ENCODE measurements around the gene CCDC92.

The CCDC92 gene

DNA sequence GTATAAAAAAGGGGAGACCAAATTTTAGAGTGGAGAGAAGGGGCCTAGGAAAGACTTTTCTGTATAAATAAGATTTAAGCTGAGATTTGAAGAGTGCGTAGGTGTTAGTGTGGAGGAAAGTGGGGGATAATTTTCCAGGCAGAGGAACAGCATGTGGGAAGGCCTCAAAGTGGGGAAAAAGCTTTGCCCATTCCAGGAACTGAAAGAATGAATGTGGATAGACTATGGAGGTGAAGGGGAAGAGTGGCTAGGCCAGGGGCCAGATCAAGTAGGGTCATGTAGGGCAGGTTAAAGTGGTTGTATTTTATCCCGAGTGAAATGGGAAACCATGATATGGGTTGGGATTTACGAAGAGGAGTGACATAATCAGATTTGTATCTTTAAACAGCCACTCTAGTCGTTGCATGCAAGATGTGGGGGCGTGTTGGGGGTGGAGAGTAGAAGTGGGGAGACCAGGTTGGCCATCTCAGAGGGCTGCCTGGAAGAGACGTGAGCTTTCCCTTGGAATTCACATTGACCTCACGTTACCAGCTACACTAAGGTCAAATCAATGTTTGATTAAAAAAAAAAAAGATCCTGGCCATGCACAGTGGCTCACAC is 3.7 kb upstream of the CCDC92 start:
- no peak for DNase-seq (ENCODE audit: low read depth)

DNA sequence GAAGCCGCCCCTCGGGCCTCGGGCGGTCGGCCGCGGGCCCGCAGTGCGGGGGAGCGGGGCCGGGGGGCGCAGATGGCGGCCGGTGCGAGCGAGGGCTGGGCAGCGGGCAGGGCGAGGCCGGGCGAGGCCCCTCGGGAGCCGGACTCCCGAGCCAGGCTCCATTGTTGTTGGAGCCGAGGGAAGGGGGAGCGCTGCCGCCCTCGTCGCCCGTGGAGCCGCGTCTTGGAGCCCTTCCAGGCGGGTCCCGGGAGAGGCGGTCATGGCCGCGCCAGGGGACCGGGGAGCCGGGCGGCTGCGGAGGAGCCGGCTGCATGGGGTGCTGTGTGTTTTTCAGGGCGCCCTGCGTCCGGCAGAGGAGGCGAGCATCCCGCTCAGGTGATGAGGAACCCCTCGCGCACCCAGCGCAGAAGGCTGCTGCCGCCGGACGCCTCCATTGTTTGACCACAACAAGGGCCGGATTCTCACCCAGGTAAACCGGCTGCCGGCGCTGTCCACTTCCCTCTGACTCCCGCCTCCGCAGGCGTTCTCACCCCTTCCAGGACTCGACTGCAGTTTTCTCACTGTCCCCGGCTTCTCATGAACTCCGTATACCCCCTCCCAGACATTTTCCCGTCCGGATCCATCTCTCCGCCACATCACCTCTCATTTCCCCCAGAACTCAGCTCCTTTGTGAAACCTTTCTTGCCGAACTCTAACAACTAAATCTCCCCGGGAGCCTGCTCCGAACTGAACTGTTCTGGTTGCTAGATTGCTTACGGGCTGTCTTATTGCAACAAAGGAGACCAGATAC is 1.1 kb upstream of the CCDC92 start:
- no peak for DNase-seq (ENCODE audit: low read depth)

DNA sequence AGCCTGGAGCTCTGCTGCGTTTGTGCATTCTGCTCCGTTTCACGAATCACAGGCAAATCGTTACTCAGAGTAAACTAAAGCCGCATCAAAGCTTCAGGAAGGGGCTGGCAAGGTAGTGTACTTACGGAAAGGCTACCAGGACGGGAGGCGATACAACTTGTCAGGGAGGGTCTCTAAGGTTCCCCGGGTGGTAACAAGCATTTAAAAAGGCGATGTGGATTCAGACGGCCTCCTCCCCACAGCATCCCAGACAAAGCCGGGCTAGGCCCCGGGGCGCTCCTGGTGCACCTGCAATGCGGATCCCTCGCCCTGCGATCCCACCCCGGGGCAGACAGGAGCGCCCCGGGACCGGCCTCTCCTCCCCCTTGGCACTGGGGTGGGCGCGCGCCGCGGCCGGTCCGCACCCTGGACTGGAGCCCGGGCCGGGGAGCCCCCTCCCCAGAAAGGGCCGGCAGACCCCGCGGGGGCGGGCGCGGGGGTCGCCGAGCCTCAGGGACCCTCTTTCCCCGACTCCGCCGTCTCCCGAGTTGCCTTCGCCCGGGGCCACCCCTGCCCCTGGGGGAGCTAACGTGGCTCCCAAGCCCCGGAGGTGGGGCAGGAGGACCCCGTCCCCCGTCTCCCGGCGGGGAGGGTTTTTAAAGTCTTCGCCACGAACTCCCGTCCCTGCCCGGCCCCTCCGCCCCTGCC is 718 bp downstream of the CCDC92 start:
- DNase-seq (ENCODE audit: low read depth), result no peak

DNA sequence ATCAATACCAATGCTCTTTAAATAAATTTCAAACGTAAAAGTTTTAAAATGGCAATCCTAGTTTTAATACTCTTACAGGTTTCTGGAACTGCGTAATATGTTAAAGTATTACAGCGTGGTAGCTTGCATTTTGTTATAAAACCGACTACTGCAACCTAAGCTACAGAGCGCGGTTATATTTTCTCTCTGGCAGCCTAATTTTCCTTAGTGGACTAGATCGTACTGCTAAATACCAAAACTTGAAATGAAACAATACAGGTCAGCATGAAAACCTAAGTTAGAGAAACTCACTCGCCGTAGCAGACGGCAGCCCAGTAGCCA is 1.2 kb downstream of the CCDC92 start:
- no peak for DNase-seq (ENCODE audit: low read depth)

DNA sequence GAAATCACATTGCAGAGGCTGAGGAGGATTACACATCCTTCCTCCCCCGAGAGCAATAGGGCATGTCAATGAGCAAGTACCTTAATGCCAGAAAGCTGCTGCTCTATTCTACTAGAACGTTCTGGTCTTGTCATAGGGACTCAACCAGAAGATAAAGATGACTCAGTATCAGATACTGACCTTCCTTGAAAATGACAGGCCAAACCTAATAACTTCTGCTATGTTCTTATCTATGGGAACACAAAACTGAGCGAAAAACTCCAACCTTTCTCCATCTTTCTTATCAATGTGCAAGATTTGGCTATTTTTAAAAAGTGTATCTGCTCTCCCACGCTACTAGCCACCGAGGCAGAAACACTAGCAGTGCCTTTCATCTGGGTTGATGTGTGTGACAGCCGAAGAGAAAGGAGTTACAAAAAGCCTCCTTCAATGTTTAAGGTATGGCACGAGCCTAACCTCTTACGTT is 5.5 kb downstream of the CCDC92 start:
- no peak for DNase-seq (ENCODE audit: low read depth)

DNA sequence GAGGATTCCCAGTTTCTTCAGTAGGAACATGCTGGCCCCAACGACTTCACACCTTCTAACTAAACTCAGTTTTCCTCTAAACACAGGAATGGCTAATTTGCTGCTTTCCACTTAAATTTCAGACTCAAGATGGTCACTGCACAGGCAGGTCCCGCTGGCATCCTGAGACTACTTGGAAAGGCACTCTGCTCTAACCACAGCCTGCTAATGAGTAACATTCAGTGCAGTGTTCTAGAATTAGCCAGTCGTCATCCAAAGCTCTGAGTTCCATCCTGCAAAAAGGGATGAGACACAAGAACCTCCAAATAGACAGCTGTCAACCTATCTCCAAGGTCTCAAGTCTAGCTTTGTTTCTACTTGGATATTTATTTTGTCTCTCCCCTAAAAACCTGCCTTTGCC is 6.0 kb downstream of the CCDC92 start:
- DNase-seq (ENCODE audit: low read depth), result no peak

DNA sequence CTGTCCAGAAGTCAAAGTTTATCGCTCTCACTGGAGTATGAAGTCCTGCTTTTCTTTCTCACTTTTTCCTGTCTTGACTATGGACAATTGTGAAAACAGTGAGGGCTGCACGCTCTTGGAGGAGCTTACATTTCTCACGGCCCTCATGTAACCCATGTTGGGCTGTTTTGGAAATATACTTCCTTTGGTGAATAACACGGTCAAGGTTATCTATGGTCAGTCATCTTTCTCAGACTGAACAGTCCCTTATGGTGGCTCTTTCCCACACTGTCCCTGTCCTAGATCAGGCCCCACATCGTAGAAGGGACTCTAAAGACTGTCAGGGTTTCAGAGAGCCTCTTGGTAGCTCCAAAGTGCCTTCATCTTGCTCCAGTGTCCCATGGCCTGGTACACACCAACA is 7.2 kb downstream of the CCDC92 start:
- DNase-seq (ENCODE audit: low read depth), result no peak

DNA sequence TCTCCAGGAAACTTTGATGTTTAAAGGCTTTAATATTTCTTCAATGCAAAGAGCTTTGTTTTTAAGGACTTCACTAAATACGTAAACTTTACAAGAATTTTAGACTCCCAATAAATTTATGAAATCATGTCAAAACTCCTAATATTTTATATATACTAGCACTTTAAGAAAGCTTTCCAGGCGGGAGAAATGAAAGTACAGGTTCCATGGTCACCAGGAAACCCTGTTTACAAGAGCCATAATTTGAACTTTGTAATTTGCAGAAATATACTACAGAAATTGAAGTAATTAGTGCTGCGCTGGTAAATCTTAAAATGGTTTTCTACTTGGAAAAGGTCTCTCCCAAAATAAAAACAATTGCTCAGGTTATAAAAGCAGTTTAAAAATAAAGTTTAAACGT is 8.8 kb downstream of the CCDC92 start:
- no peak for DNase-seq (ENCODE audit: low read depth)

DNA sequence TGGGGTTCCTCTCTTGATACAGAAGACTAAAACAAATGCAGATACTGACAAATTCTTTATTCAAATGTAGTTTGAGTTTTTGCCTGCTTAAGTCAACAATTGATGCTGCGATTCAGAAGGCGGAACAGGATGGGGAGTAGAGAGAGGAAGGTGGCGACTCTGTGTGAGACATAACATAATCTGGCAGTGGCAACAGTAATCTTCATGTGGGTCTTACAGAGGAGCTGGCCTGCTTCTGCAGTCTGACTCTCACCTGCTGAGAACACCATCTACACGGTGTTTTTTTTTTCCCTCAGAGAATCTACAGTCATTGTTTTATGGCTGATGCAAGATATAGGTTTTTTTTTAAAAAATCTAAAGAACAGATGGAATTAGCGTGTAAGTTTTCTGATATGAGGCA is 10.1 kb downstream of the CCDC92 start:
- DNase-seq (ENCODE audit: low read depth), result no peak

DNA sequence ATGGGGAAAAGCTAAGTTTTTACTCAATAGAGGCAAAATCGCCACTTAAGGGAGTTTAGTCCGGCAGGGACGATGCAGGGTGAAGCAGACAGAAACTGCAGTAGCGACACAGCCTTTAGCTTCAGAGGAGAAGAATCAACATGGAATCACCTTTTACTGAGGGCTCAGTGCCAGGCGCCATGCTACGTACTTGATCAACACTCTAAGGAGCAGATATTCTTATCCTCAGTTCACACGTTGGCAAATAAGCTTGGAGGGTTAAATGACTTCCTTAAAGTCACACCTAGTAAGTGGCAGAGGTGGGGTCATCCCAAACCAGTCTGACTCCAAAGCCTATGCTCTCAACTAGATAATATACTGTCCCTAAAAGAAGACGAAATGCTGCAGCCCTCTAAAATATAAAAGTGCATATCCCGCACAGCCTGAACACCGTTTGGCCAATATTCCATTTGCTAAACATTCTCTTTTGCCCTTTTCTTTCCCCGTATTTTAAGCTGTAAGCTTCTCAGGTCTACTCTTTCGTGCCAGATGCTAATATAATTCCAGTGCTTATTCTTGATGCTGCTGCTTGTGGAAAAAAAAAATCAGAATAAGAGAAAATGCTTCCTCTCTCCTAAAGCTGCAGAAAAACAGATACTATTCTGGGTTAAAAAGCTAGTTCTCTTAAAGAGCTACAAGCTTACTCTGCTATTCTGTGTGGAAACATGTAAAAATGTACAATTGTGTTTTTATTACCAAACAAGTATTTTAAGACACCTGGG is 10.9 kb downstream of the CCDC92 start:
- no peak for DNase-seq (ENCODE audit: low read depth)

DNA sequence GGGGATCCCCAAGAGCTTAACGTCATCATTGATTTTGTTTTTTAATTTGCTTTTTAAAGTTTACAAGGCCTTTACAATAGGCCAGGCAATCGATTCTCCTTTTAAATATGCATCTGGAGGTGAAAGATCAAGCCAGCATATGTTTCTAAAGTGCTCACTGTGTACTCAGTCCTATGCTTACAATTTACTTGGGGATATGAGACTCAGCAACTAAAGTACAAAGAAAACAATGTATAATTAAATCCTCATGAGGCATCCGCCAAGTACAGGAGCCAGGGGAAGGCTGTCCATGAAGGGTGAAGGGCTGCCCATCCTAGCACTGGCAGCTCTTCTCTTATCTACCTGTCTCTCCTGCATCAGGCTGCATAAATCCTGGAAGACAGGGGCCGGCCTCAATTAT is 11.8 kb downstream of the CCDC92 start:
- DNase-seq (ENCODE audit: low read depth), result no peak

DNA sequence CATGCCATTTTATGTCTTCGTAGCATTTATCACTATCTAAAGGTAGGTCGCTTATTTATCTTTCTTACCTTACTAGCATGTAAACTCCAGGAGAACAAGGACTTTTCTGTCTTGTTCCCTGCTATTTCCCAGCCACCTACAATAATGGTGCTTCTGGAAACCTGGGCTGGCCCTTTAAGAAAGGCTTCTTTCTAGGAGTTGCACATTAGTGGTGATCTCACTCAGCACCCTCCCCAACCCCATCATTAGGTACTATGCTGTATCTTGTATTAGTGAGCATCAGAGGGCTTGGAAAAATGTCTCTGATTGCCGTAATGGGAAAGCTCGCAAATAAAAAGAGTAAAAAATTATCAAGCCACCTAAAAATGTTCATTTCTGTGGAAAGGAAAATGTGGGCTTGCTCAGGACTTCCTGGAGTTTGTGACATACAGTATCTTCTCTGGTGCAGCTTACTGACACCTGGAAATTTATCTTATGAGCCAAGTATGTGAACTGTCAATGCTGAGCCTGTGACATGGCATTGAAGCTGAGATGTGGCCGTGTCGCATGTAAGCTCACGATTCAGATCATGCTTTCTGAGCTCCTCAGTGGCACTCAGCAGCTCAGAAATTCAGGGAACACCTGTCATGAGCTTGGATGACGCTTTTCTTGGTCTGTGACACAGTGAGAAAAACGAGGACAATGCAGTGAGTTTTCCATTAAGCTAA is 12.4 kb downstream of the CCDC92 start:
- no peak for DNase-seq (ENCODE audit: low read depth)

DNA sequence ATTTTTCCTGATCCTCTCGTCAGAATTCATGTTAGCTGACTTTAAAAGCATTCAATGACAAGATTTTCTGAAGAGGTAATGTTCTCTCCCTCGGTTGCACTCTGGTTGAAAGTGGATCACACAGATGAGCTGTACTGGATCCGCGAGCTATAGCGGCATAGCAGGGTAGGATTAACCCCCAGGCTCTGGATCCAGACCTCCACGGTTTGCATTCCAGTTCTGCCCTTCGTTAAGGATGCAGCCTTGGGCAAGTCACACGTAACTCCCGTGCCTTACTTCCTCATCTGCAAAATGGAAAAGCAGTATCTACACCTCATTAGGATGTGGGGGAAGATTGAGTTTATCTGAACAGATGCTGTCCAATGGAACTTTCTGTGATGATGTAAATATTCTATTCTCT is 13.8 kb downstream of the CCDC92 start:
- DNase-seq (ENCODE audit: low read depth), result no peak

DNA sequence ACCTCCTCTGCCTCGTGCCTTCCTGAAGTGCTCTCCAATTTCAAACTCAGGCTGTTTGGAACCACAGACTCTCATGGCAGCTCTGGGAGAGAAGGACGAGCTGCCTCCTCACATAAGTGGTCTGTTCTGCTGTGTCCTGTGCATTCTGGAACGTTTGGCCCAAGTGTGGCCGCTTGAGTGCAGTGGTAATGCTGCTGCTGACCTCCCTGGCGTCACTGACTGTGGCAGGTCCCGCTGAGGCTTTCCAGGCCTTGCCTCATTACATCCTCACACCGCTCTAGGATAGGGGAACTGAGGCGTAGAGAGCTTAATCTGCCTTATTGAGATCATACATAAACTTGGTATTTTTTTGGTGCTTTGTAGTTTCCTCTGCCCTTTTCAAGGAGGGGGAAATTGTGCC is 14.2 kb downstream of the CCDC92 start:
- DNase-seq (ENCODE audit: low read depth), result no peak

DNA sequence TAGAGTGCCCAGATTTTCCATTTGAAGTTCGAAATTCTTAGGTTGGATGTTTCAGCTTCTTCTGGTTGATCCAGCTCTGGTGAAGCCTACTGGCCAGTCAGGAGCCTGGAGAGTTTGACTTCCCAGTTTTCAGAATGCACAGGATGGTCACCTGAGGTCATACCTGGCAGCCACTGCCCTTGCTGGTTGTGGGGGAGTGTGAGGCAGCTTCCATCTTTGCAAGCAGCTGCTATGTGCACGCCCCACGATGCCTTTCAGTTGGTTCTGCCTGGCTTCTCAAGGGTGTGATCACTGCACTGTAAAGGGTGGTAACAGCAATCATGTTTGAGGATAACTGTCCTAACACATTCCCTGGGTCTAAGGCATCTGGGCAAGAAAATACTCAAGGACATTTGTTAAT is 15.4 kb downstream of the CCDC92 start:
- no peak for DNase-seq (ENCODE audit: low read depth)

DNA sequence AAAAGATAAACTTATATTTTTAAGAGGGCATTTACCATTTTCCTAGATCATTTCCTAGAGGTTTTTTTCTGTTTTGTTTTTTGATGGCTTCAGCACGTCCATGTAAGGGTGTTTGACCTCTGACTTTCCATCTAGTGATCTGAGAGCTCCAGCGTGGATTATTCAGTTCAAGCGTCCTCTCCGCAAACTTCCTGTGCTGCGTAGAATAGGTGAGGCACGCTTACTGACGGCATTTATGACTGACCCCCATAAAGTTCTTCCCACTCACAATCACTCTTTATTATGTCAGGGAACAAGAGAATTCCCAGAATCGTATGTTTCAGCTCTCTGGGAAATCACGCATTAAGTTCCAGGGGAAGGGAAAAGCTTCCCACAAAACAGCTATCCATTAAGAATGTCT is 16.4 kb downstream of the CCDC92 start:
- DNase-seq (ENCODE audit: low read depth), result no peak

DNA sequence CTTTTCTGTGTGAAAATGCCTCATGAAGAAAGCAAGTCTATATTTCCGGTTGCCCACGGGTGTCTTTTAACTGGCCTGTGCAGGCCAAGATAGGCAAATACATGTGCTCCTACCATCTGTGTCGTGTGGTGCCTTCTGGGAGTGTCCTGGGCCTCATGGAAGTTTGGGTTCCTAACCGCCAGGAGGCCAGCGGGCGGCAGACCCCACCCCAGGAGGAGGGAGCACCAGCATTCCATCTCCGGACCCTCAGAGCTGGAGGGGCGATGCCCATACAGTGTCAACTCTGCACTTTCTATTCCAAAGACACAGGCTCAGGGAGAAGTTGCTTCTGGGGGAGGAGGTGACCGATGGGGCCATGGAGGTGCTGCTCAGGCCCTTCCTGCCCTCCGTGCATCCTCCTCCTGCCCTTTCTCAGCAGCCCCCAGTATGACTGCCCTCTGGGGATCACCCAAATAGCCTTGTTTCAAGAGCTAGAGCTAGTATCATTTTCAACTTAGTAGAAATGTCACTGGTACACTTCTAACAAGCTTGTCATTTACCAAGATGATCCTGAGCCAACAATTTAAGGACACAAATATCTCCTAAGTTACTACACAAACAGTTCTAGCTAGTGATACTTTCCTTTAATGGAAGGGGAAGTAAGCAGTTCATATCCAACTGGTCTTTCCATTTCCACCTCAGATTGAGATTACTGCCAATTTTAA is 17.8 kb downstream of the CCDC92 start:
- DNase-seq (ENCODE audit: low read depth), result no peak

DNA sequence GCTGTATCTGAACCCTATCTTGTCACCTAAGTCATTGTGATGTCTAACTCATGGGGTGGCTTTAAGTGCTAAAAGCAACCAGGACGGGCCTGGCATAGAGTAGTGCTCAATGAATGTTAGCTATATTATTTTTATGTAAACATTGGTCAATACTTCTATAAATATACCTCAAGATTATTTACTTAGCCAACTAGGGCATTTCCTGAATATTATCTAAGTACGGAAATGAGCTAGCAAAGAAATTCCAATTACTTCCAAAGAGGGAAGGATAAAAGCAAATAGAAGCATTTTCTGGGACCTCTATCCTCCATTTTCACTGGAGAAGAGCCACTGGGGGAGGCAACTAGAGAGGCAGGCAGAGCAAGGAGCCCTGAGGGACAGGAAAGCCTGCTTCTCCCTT is 20.6 kb downstream of the CCDC92 start:
- DNase-seq (ENCODE audit: low read depth), result no peak

DNA sequence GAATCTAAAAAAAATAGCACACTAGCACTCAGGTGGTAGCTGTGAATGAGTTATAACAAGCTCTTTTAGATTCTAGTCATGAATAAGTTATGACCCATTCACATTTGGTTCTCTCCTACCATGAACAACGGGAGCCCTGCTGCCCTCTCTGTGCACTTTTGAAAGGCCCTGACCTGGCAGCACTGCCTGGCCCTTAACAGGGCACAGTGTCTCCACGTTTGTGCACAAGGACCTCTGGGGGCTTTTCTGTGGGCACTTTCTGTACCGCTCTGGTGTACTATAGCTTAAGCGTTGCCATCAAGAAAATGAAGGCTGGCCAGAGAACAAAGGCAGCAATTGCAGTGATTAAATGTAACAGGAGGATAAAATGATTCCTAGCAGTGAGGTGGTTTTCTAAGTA is 21.2 kb downstream of the CCDC92 start:
- DNase-seq (ENCODE audit: low read depth), result no peak

DNA sequence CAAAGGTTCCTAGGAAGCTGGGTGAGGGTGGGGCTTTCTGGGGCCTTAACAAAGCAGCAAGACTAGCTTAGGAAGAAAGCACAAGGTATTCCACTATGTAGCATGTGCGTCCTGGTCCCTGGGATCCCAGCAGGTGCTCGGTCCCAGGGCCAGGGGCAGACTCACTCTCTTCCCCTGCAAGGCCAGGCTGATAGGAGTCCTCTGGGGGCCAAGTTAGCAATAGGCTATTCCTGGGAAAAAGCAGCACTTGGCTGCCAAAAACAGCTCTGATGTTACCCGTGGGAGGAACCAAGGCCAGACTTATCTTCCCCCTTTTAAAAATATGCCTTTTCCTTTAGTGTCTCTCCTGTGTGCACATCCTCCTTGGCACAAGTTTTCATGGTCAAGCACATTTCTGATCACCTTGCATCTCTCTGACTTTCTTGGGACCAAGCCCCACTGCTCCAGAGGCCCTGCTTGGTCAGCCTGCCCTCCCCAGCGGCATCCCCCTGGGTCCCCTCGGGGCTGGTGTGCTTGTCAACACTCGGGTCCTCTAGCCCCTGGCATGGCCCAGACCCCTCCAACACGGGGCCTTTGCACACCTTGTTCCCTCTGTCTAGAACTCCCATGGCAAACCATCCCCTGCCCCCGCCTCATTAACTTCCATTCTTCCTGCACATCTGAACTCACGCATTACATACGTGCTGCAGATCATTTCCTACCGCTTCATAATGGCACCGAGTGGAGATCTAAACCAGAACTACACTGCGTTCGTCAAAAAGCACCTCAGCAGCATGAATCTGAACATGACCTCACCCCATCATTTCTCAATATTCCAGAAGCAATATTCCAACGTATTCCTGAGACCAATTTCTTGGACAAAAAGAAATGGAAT is 21.9 kb downstream of the CCDC92 start:
- no peak for DNase-seq (ENCODE audit: low read depth)

DNA sequence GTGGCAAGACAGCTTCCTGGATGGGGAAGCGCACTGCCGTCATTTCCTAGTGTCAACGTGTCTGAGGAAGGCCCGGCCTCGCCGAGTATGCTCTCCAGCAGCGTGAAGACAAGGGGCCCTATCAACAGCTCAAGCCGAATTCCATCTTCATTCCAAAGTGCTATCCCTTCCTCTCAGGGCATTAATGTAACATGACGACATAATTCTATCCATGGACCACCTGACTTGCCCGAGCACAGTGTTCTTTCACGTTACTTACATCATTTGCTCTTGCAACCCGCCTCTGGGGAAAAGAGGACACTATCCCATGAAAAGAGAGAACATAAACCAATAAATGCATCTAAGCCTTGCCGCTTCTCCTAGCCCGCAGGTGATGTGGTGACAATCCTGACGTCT is 22.9 kb downstream of the CCDC92 start:
- DNase-seq (ENCODE audit: low read depth), result no peak

All from HS-27A (cell line).